H1 (cell line): Measurements from ENCODE around the gene LNPEP. TPM values are rescaled to one million over a fixed set of nuclear protein-coding genes. Genes with fewer than 3 reads are reported as not detected.
A peak's percentile ranks its signal among the peaks of the same experiment; 100 is the strongest.

Experiments used
- CTCF ChIA-PET: fragments of 300-600 bp; sonication (Branson Sonifier 250); formaldehyde crosslinking; loops from one replicate; lab custom pipeline; 2021; ENCODE audit not compliant: partially characterized antibody; lab: Charles Lee
- POLR2A ChIA-PET: fragments of 300-600 bp; sonication (Branson Sonifier 250); formaldehyde crosslinking; loops from one replicate; lab custom pipeline; 2021; ENCODE audit warnings: inconsistent platforms; ENCODE audit not compliant: partially characterized antibody; lab: Charles Lee
- DNase-seq, 2 experiments: peaks; one replicate each; pipeline versions ENCODE4 v3.0.0 to v3.0.0-alpha.2; 2010 to 2022; ENCODE audit warnings: low spot score in 2 of 2, low read depth in 1 of 2, mixed read lengths in 1 of 2
- FAIRE-seq: peaks from 2 replicates; lab custom pipeline; 2011; peaks lifted over from hg19 to GRCh38; lab: Jason Lieb, UNC
- H2AFZ ChIP-seq: 2 replicates; pipeline ENCODE4 v1.8.1; 2012; ENCODE audit warnings: low read length, inconsistent platforms
- H2AK5ac ChIP-seq: 2 replicates; pipeline ENCODE4 v1.6.1; 2013; ENCODE audit warnings: low read depth, low read length
- H2BK120ac ChIP-seq: replicated peaks from 2 replicates; pipeline ENCODE3; 2013; ENCODE audit warnings: low read depth, low read length, inconsistent platforms
- H2BK12ac ChIP-seq: 2 replicates; pipeline ENCODE4 v1.6.1; 2013; ENCODE audit warnings: low read depth, low read length
- H2BK15ac ChIP-seq: 2 replicates; pipeline ENCODE4 v1.6.1; 2013; ENCODE audit warnings: low read length
- H2BK20ac ChIP-seq: 2 replicates; pipeline ENCODE4 v1.6.1; 2013; ENCODE audit warnings: low read length
- H2BK5ac ChIP-seq: 2 replicates; pipeline ENCODE4 v1.6.1; 2013; ENCODE audit warnings: low read depth, low read length
- H3K14ac ChIP-seq: 2 replicates; pipeline ENCODE4 v1.6.1; 2013; ENCODE audit warnings: inconsistent platforms; ENCODE audit not compliant: insufficient read length
- H3K18ac ChIP-seq: 2 replicates; pipeline ENCODE4 v1.6.1; 2013; ENCODE audit warnings: low read length; ENCODE audit errors: extremely low read depth
- H3K23ac ChIP-seq: 2 replicates; pipeline ENCODE4 v1.6.1; 2013; ENCODE audit warnings: inconsistent platforms; ENCODE audit not compliant: insufficient read length
- H3K23me2 ChIP-seq: 2 replicates; pipeline ENCODE4 v1.6.1; 2013; ENCODE audit warnings: low read depth, low read length
- H3K27ac ChIP-seq: 2 replicates; pipeline ENCODE4 v1.6.1; 2011; ENCODE audit warnings: low read depth, low read length, inconsistent platforms
- H3K27me3 ChIP-seq, 4 experiments: replicated peaks in 1 of 4; 1 replicate in 1 of 4; 2 replicates in 3 of 4; pipeline versions ENCODE4 v1.6.1 to v1.8.1; 2011 to 2013; ENCODE audit warnings: low read length in 3 of 4, mild to moderate bottlenecking in 3 of 4, inconsistent platforms in 2 of 4, mixed read lengths in 2 of 4, moderate library complexity in 1 of 4; ENCODE audit not compliant: control insufficient read depth in 3 of 4, insufficient read depth in 3 of 4; ENCODE audit errors: extremely low read depth in 1 of 4
- H3K36me3 ChIP-seq, 4 experiments: 2 replicates each; pipeline versions ENCODE4 v1.6.1 to v1.8.1; 2011 to 2013; ENCODE audit warnings: mild to moderate bottlenecking in 4 of 4, low read length in 3 of 4, moderate library complexity in 2 of 4, control low read depth in 1 of 4, inconsistent platforms in 1 of 4; ENCODE audit not compliant: insufficient read depth in 4 of 4, control insufficient read depth in 2 of 4
- H3K4ac ChIP-seq: replicated peaks from 2 replicates; pipeline ENCODE3; 2013; ENCODE audit warnings: low read length, low read depth, mixed read lengths, inconsistent platforms; ENCODE audit not compliant: insufficient read length
- H3K4me1 ChIP-seq, 4 experiments: replicated peaks in 1 of 4; 1 replicate in 1 of 4; 2 replicates in 3 of 4; pipeline versions ENCODE4 v1.6.1 to v1.8.1; 2011 to 2013; ENCODE audit warnings: low read length in 3 of 4, inconsistent platforms in 2 of 4, mixed read lengths in 1 of 4; ENCODE audit not compliant: insufficient read depth in 4 of 4, control insufficient read depth in 3 of 4
- H3K4me2 ChIP-seq, 2 experiments: 2 replicates each; pipeline versions ENCODE4 v1.6.1 to v1.8.1; 2011 to 2013; ENCODE audit warnings: low read depth in 2 of 2, low read length in 2 of 2, control low read depth in 1 of 2, inconsistent platforms in 1 of 2, mild to moderate bottlenecking in 1 of 2; ENCODE audit not compliant: insufficient read depth in 1 of 2
- H3K4me3 ChIP-seq, 4 experiments: fragments of 200-600, 300-600 bp in 1 of 4; sonication (generic), shearing (Covaris generic), sonication (Bioruptor Twin) in 1 of 4; 2 replicates each; pipeline versions ENCODE4 v1.5.1 to v1.8.1; 2011 to 2016; ENCODE audit warnings: low read length in 4 of 4, low read depth in 3 of 4, control low read depth in 2 of 4, inconsistent platforms in 2 of 4, mild to moderate bottlenecking in 2 of 4, mixed read lengths in 1 of 4, moderate library complexity in 1 of 4; ENCODE audit not compliant: insufficient read depth in 2 of 4; ENCODE audit errors: extremely low read depth in 1 of 4
- H3K56ac ChIP-seq: replicated peaks from 2 replicates; pipeline ENCODE3; 2013; ENCODE audit warnings: low read depth, mild to moderate bottlenecking, mixed read lengths, low read length, inconsistent platforms; ENCODE audit not compliant: insufficient read length
- H3K79me1 ChIP-seq: 2 replicates; pipeline ENCODE4 v1.6.1; 2013; ENCODE audit warnings: low read depth, low read length, control low read depth
- H3K79me2 ChIP-seq, 2 experiments: 2 replicates each; pipeline versions ENCODE4 v1.6.1 to v1.8.1; 2012 to 2013; ENCODE audit warnings: low read length in 2 of 2, mild to moderate bottlenecking in 2 of 2, inconsistent platforms in 1 of 2; ENCODE audit not compliant: insufficient read depth in 2 of 2, control insufficient read depth in 1 of 2
- H3K9ac ChIP-seq, 4 experiments: replicated peaks in 1 of 4; 1 replicate in 1 of 4; 2 replicates in 3 of 4; pipeline versions ENCODE4 v1.6.1 to v1.8.1; 2011 to 2013; ENCODE audit warnings: low read depth in 3 of 4, low read length in 3 of 4, control low read depth in 2 of 4, mild to moderate bottlenecking in 2 of 4, moderate library complexity in 2 of 4, inconsistent platforms in 1 of 4; ENCODE audit errors: extremely low read depth in 1 of 4
- H3K9me3 ChIP-seq, 2 experiments: 2 replicates each; pipeline versions ENCODE4 v1.6.1 to v1.8.1; 2012 to 2013; ENCODE audit warnings: mild to moderate bottlenecking in 2 of 2, moderate library complexity in 2 of 2, control low read depth in 1 of 2, inconsistent platforms in 1 of 2, low read depth in 1 of 2, low read length in 1 of 2, mixed read lengths in 1 of 2; ENCODE audit not compliant: insufficient read depth in 2 of 2
- H4K20me1 ChIP-seq, 2 experiments: replicated peaks in 1 of 2; 2 replicates each; pipeline versions ENCODE3 to v1.8.1; 2011 to 2013; ENCODE audit warnings: inconsistent platforms in 2 of 2, low read length in 2 of 2, mild to moderate bottlenecking in 1 of 2; ENCODE audit not compliant: insufficient read depth in 2 of 2, control insufficient read depth in 1 of 2
- H4K5ac ChIP-seq: 2 replicates; pipeline ENCODE4 v1.6.1; 2013; ENCODE audit warnings: low read length, low read depth, mixed read lengths, inconsistent platforms; ENCODE audit not compliant: insufficient read length
- H4K8ac ChIP-seq: 2 replicates; pipeline ENCODE4 v1.8.0; 2013; ENCODE audit warnings: mild to moderate bottlenecking, moderate library complexity, low read length, inconsistent platforms; ENCODE audit not compliant: insufficient read depth; ENCODE audit errors: extremely low read depth
- H4K91ac ChIP-seq: replicated peaks from 2 replicates; pipeline ENCODE3; 2013; ENCODE audit warnings: low read length, mixed read lengths, inconsistent platforms; ENCODE audit not compliant: insufficient read length
- WGBS, 2 experiments: shearing (Covaris generic) in 1 of 2; methylation state at CpG; one replicate each; pipeline versions ENCODE4 v1.1.6 to v1.1.7; 2013 to 2015; ENCODE audit warnings: low lambda C conversion rate in 2 of 2, mixed read lengths in 2 of 2, inconsistent platforms in 1 of 2, low coverage in 1 of 2, missing lambda C conversion rate in 1 of 2; ENCODE audit not compliant: insufficient replicate concordance in 2 of 2, insufficient coverage in 1 of 2, insufficient read length in 1 of 2; ENCODE audit errors: extremely low coverage in 1 of 2, missing lambda C conversion rate in 1 of 2; 5-methylcytosine and 5-hydroxymethylcytosine counted together
- polyA plus RNA-seq, 7 experiments: library from polyadenylated mRNA; depleted of rRNA in 3 of 7; stranded (reverse) in 5 of 7; unstranded in 2 of 7; fragments of >200 nt in 5 of 7; fragments of 200-250 nt in 2 of 7; gene quantifications; 1 replicate in 5 of 7; 2 replicates in 1 of 7; 4 replicates in 1 of 7; pipeline versions ENCODE4 v1.2.1 to v1.2.3, GENCODE V29; 2011 to 2013; ENCODE audit warnings: missing spikeins in 2 of 7, mixed read lengths in 2 of 7
- total RNA-seq: library from RNA; stranded (reverse); fragmentation: NEBNext Ultra II Directional; extraction: Animal tissue kit (Norgen Biotek cat#: 25700); gene quantifications from 2 replicates; pipeline ENCODE4 v1.2.1, GENCODE V29; 2021

The LNPEP gene
- total and polyA plus RNA-seq, 2 of the 8 experiments (the other 6 are each of a cell fraction or from before 2014, with no cell fraction given): 1.8 to 4.5 TPM

- no peak overlapping the region for H4K8ac ChIP-seq
- no peaks in the 10 kb centered on the region for H3K27me3 ChIP-seq
- H3K18ac ChIP-seq: no peak overlapping the region
- no peak overlapping the region for H2BK12ac ChIP-seq
- POLR2A ChIA-PET: no interaction called here
- no peak overlapping the region for H2BK5ac ChIP-seq
- H3K4me1 ChIP-seq: peaks cover 0 to 6% (median 2%) of the 10 kb centered on the region in 4 experiments; a peak in 2 of 7 replicates
- no peak overlapping the region for H3K14ac ChIP-seq
- H3K4ac ChIP-seq: no peak overlapping the region
- FAIRE-seq (peak; percentile 50), DNase-seq (no peak)
- no peak overlapping the region for H2AFZ ChIP-seq
- no peaks in the 10 kb centered on the region for H3K9me3 ChIP-seq
- no peak overlapping the region for H4K5ac ChIP-seq
- H2BK15ac ChIP-seq: no peak overlapping the region
- no peak overlapping the region for H2BK20ac ChIP-seq
- H3K56ac ChIP-seq: no peak overlapping the region
- no peaks in the 10 kb centered on the region for H3K36me3 ChIP-seq
- no peak overlapping the region for H2AK5ac ChIP-seq
- no peaks in the 10 kb centered on the region for H3K79me1 ChIP-seq
- H3K23me2 ChIP-seq: no peaks in the 10 kb centered on the region
- no peaks in the 10 kb centered on the region for H4K20me1 ChIP-seq
- H3K27ac ChIP-seq: no peak overlapping the region
- no peak overlapping the region; a peak in 1 of 8 replicates for H3K4me3 ChIP-seq
- WGBS, 2 experiments: 88% methylated on average over 2 of the region's 2 CpGs; no CpG with 5 or more reads in 1 of the 2 experiments
- H3K23ac ChIP-seq: no peak overlapping the region
- no peak overlapping the region for H3K9ac ChIP-seq
- H3K4me2 ChIP-seq: no peak overlapping the region; a peak in 1 of 4 replicates
- no peak overlapping the region for H2BK120ac ChIP-seq
- CTCF ChIA-PET: interaction anchor here (0.6 to 1.2 kb wide), 2 partner anchors 13 to 74 kb away, joined by 3 to 4 read pairs; no protein-coding TSS in a partner anchor
- H4K91ac ChIP-seq: no peak overlapping the region
- H3K79me2 ChIP-seq: no peaks in the 10 kb centered on the region
Observed at GRCh38 chr5:97065475-97065874, 129.6 kb downstream of the LNPEP start.
